ENCODE data around the gene UTP11.

Gene UTP11

DNA sequence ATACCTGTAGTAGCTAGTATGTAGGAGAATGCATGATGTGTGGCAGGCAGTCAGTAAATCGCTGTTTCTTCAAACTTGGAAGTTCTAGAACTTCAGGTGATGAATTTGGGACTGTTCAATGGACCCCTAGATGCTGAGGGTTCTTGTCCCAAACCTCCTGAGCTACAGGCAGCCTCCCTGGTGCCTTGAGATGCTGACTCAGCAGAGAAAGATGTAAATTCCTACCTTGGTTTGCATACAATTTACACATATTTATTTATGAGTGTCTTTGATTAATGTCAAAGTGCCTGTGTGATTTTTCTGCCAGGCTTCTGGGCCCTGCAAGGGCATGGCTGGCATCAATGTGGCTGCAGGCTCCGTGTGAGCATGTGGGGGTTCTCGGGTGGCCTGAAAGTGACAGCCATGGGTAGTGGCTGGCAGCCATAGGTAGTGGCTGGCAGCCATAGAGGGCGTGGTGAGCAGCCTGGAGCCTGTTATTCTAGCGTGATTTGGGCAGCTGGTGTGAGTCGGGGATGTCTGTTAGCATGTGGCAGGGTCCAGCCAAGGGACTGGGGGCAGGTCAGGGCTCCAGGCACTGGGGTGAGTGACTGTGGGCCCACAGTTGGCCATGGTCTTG is 47.2 kb downstream of the UTP11 start:
- no peaks in the 10 kb centered on the region for H3K79me1 ChIP-seq (ENCODE audit: low read length)
- H3K4me2 ChIP-seq (ENCODE audit: low read length): no peak overlapping the region
- no peak overlapping the region for H2BK5ac ChIP-seq (ENCODE audit: low read depth, low read length, poor library complexity)
- H3K14ac ChIP-seq (ENCODE audit: low read length): no peak overlapping the region
- DNase-seq: no peak
- H3K9me3 ChIP-seq (ENCODE audit: insufficient read depth, low read depth, low read length): peaks cover 2% of the 10 kb centered on the region
- H3K27me3 ChIP-seq (ENCODE audit: insufficient read depth, low read length): no peaks in the 10 kb centered on the region
- no peak overlapping the region for H2BK12ac ChIP-seq (ENCODE audit: low read length)
- H3K36me3 ChIP-seq (ENCODE audit: control insufficient read depth in 1 of 2, insufficient read depth in 2 of 2, low read length in 2 of 2): no peaks in the 10 kb centered on the region
- H2AK5ac ChIP-seq (ENCODE audit: low read length): no peak overlapping the region
- no peaks in the 10 kb centered on the region for H3K79me2 ChIP-seq (ENCODE audit: control insufficient read depth, insufficient read depth, low read length, poor library complexity)
- H2AFZ ChIP-seq (ENCODE audit: insufficient read depth, low read length, poor library complexity): no peak overlapping the region
- no peak overlapping the region for H4K12ac ChIP-seq (ENCODE audit: low read depth, low read length)
- H4K91ac ChIP-seq (ENCODE audit: low read depth, low read length): no peak overlapping the region
- H3K4me1 ChIP-seq (ENCODE audit: control insufficient read depth in 1 of 2, insufficient read depth in 2 of 2, low read length in 2 of 2): no peaks in the 10 kb centered on the region
- no CpG with 5 or more reads among the region's 6 CpGs for WGBS (ENCODE audit: extremely low coverage, insufficient coverage, insufficient read length)
- H2BK120ac ChIP-seq (ENCODE audit: insufficient read depth, low read length, poor library complexity): no peak overlapping the region
- no peak overlapping the region for H3K23ac ChIP-seq (ENCODE audit: low read length)
- H3K27ac ChIP-seq (ENCODE audit: low read depth, low read length): no peak overlapping the region
- H4K8ac ChIP-seq (ENCODE audit: low read depth, low read length): no peak overlapping the region
- H3K4ac ChIP-seq (ENCODE audit: low read depth, low read length): no peak overlapping the region
- no peak overlapping the region for H3K4me3 ChIP-seq (ENCODE audit: low read depth, low read length)
- H3K9ac ChIP-seq (ENCODE audit: low read length): no peak overlapping the region
- H3K18ac ChIP-seq (ENCODE audit: low read length): no peak overlapping the region

DNA sequence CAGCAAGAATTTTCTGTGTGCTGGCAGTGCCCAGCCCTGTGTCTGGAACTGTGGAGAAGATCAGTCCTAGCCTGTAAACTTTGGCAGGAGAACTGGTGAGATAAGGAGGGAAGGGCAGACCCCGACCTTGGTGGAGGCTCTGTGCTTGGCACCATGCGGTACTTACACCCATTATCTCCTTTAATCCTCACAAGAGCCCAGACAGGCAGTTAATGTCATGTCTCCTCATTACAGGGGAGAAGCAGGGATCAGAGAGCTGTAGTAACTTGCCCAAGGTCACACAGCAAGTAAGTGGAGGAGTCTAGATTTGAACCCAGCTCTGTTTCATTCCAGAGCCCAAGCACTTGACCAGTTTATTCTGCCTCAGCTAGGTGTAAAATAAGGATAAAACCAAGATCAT is 48.0 kb downstream of the UTP11 start:
- DNase-seq: no peak

DNA sequence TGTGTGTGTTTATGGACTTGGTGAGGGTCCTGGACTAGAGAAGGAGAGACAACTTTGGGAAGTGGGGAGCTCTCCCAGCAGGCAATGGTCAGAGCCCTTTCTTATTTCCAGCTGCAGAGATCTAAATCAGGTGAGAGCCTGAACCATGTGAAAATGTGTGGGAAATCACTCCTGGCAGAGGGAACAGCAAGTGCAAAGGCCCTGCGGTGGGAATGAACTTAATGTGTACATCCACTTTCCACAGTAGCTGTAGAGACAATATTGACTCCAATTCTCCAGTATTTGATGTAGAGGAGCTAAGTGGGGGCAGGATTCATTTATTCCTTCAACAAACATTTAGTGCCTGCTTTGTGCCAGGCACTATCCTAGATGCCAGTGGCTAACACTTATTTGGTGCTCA is 48.8 kb downstream of the UTP11 start:
- Histone ChIP-seq H2BK120ac (ENCODE audit: insufficient read depth, low read length, poor library complexity) (no peak overlapping the region), H4K91ac (ENCODE audit: low read depth, low read length) (no peak overlapping the region), H3K27me3 (ENCODE audit: insufficient read depth, low read length) (no peaks in the 10 kb centered on the region), H4K12ac (ENCODE audit: low read depth, low read length) (no peak overlapping the region), H2BK5ac (ENCODE audit: low read depth, low read length, poor library complexity) (no peak overlapping the region), H3K4ac (ENCODE audit: low read depth, low read length) (no peak overlapping the region), H3K18ac (ENCODE audit: low read length) (no peak overlapping the region), H3K4me3 (ENCODE audit: low read depth, low read length) (no peak overlapping the region), H3K4me2 (ENCODE audit: low read length) (no peak overlapping the region), H3K27ac (ENCODE audit: low read depth, low read length) (no peak overlapping the region), H3K9me3 (ENCODE audit: insufficient read depth, low read depth, low read length) (peaks cover 2% of the 10 kb centered on the region), H4K8ac (ENCODE audit: low read depth, low read length) (no peak overlapping the region), H2BK12ac (ENCODE audit: low read length) (no peak overlapping the region), H2AFZ (ENCODE audit: insufficient read depth, low read length, poor library complexity) (no peak overlapping the region), H3K4me1 (ENCODE audit: control insufficient read depth in 1 of 2, insufficient read depth in 2 of 2, low read length in 2 of 2) (no peaks in the 10 kb centered on the region), H3K9ac (ENCODE audit: low read length) (no peak overlapping the region), H3K36me3 (ENCODE audit: control insufficient read depth in 1 of 2, insufficient read depth in 2 of 2, low read length in 2 of 2) (no peaks in the 10 kb centered on the region), H3K79me2 (ENCODE audit: control insufficient read depth, insufficient read depth, low read length, poor library complexity) (no peaks in the 10 kb centered on the region), H2AK5ac (ENCODE audit: low read length) (no peak overlapping the region), H3K23ac (ENCODE audit: low read length) (no peak overlapping the region), H3K79me1 (ENCODE audit: low read length) (no peaks in the 10 kb centered on the region), H3K14ac (ENCODE audit: low read length) (no peak overlapping the region)
- WGBS (ENCODE audit: extremely low coverage, insufficient coverage, insufficient read length): no CpG with 5 or more reads among the region's 1 CpG
- no peak for DNase-seq

More for the DNA sequence above, 48.0 kb downstream of the UTP11 start:
- H4K91ac ChIP-seq (ENCODE audit: low read depth, low read length): no peak overlapping the region
- H3K79me2 ChIP-seq (ENCODE audit: control insufficient read depth, insufficient read depth, low read length, poor library complexity): no peaks in the 10 kb centered on the region
- H4K8ac ChIP-seq (ENCODE audit: low read depth, low read length): no peak overlapping the region
- no peak overlapping the region for H2BK12ac ChIP-seq (ENCODE audit: low read length)
- no peak overlapping the region for H2BK5ac ChIP-seq (ENCODE audit: low read depth, low read length, poor library complexity)
- no peak overlapping the region for H3K9ac ChIP-seq (ENCODE audit: low read length)
- no peak overlapping the region for H4K12ac ChIP-seq (ENCODE audit: low read depth, low read length)
- H3K4ac ChIP-seq (ENCODE audit: low read depth, low read length): no peak overlapping the region
- H3K27me3 ChIP-seq (ENCODE audit: insufficient read depth, low read length): no peaks in the 10 kb centered on the region
- H3K36me3 ChIP-seq (ENCODE audit: control insufficient read depth in 1 of 2, insufficient read depth in 2 of 2, low read length in 2 of 2): no peaks in the 10 kb centered on the region
- WGBS (ENCODE audit: extremely low coverage, insufficient coverage, insufficient read length): no CpG with 5 or more reads among the region's 2 CpGs
- no peaks in the 10 kb centered on the region for H3K79me1 ChIP-seq (ENCODE audit: low read length)
- no peaks in the 10 kb centered on the region for H3K4me1 ChIP-seq (ENCODE audit: control insufficient read depth in 1 of 2, insufficient read depth in 2 of 2, low read length in 2 of 2)
- no peak overlapping the region for H2BK120ac ChIP-seq (ENCODE audit: insufficient read depth, low read length, poor library complexity)
- H2AK5ac ChIP-seq (ENCODE audit: low read length): no peak overlapping the region
- H3K18ac ChIP-seq (ENCODE audit: low read length): no peak overlapping the region
- H3K27ac ChIP-seq (ENCODE audit: low read depth, low read length): no peak overlapping the region
- H3K23ac ChIP-seq (ENCODE audit: low read length): no peak overlapping the region
- H3K4me3 ChIP-seq (ENCODE audit: low read depth, low read length): no peak overlapping the region
- no peak overlapping the region for H3K4me2 ChIP-seq (ENCODE audit: low read length)
- H3K14ac ChIP-seq (ENCODE audit: low read length): no peak overlapping the region
- no peak overlapping the region for H2AFZ ChIP-seq (ENCODE audit: insufficient read depth, low read length, poor library complexity)
- H3K9me3 ChIP-seq (ENCODE audit: insufficient read depth, low read depth, low read length): peaks cover 2% of the 10 kb centered on the region

DNA sequence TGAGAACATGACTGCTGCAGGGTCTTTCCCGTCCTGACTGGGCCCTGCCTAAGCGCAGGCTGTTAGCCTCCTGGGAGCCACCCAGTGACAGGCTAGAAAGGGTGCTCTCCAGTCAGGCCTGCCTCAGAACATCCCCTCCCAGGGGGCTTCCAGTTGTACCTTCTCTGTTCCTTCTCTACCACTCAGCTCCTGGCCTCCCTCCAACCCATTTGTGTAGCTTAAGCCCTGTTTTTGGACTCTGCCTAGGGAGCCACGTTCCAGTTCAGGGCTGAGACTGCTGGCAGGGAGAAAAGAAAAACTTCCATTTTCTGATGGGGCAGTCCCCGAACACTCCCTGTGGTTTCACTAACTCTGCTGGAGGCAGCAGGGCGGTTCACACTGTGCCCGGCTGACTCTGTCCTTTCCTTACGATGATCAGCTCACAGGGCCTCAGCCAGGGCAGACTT is 49.4 kb downstream of the UTP11 start:
- Histone ChIP-seq H4K12ac (ENCODE audit: low read depth, low read length) (no peak overlapping the region), H2BK120ac (ENCODE audit: insufficient read depth, low read length, poor library complexity) (no peak overlapping the region), H3K4ac (ENCODE audit: low read depth, low read length) (no peak overlapping the region), H3K18ac (ENCODE audit: low read length) (no peak overlapping the region), H3K9me3 (ENCODE audit: insufficient read depth, low read depth, low read length) (peaks cover 2% of the 10 kb centered on the region), H2BK5ac (ENCODE audit: low read depth, low read length, poor library complexity) (no peak overlapping the region), H3K23ac (ENCODE audit: low read length) (no peak overlapping the region), H3K4me3 (ENCODE audit: low read depth, low read length) (no peak overlapping the region), H3K27me3 (ENCODE audit: insufficient read depth, low read length) (no peaks in the 10 kb centered on the region), H3K36me3 (ENCODE audit: control insufficient read depth in 1 of 2, insufficient read depth in 2 of 2, low read length in 2 of 2) (no peaks in the 10 kb centered on the region), H3K4me2 (ENCODE audit: low read length) (no peak overlapping the region), H3K4me1 (ENCODE audit: control insufficient read depth in 1 of 2, insufficient read depth in 2 of 2, low read length in 2 of 2) (no peaks in the 10 kb centered on the region), H3K79me1 (ENCODE audit: low read length) (no peaks in the 10 kb centered on the region), H4K91ac (ENCODE audit: low read depth, low read length) (no peak overlapping the region), H3K9ac (ENCODE audit: low read length) (no peak overlapping the region), H3K14ac (ENCODE audit: low read length) (no peak overlapping the region), H3K79me2 (ENCODE audit: control insufficient read depth, insufficient read depth, low read length, poor library complexity) (no peaks in the 10 kb centered on the region), H2BK12ac (ENCODE audit: low read length) (no peak overlapping the region), H3K27ac (ENCODE audit: low read depth, low read length) (no peak overlapping the region), H2AK5ac (ENCODE audit: low read length) (no peak overlapping the region), H4K8ac (ENCODE audit: low read depth, low read length) (no peak overlapping the region), H2AFZ (ENCODE audit: insufficient read depth, low read length, poor library complexity) (no peak overlapping the region)
- no CpG with 5 or more reads among the region's 7 CpGs for WGBS (ENCODE audit: extremely low coverage, insufficient coverage, insufficient read length)
- no peak for DNase-seq
